Medulla oblongata (tissue), 1 donor: ENCODE measurements around the gene STRN3.
"Not testable (repeated sequence)": the region's sequence is repeated elsewhere in the genome, so short reads cannot be mapped to it uniquely, and the experiment has no call there.

Experiments used
- DNase-seq: peaks from one replicate; pipeline ENCODE4 v3.0.0-alpha.2; 2015; ENCODE audit errors: extremely low spot score

STRN3 gene

DNA sequence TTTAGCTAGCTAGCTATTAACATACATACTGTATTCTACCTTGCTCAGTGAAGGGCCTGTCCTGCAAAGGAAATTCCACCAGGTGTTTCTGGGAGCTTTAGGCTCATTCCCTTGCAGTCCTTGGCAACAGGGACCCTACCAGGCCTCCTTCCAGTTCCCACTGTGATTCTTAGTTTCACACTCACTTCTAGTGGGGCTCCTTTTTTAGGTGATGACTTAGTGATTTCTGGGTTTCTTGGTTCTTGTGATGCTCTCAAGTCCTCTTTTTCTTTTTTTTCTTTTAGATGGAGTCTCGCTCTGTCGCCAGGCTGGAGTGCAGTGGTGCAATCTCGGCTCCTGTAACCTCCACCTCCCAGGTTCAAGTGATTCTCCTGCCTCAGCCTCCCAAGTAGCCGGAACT is 10.4 kb upstream of the STRN3 start:
- no peak for DNase-seq

DNA sequence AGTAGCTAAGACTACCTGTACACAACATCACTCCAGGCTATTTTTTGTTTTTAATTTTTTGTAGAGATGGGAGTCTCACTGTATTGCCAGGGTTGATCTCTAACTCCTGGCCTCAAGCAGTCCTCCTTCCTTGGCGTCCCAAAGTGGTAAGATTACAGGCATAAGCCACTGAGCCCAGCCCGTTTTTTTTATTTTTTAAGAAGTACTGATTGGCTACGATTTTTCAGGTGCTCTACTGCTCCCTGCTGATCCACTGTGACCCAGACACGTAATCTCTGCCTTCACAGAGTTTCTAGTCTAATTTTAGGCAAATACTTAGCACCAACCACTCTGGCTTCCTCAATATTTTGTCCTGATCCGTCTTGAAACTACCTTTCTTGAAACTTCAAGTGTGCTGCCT is 4.3 kb upstream of the STRN3 start:
- no peak for DNase-seq

DNA sequence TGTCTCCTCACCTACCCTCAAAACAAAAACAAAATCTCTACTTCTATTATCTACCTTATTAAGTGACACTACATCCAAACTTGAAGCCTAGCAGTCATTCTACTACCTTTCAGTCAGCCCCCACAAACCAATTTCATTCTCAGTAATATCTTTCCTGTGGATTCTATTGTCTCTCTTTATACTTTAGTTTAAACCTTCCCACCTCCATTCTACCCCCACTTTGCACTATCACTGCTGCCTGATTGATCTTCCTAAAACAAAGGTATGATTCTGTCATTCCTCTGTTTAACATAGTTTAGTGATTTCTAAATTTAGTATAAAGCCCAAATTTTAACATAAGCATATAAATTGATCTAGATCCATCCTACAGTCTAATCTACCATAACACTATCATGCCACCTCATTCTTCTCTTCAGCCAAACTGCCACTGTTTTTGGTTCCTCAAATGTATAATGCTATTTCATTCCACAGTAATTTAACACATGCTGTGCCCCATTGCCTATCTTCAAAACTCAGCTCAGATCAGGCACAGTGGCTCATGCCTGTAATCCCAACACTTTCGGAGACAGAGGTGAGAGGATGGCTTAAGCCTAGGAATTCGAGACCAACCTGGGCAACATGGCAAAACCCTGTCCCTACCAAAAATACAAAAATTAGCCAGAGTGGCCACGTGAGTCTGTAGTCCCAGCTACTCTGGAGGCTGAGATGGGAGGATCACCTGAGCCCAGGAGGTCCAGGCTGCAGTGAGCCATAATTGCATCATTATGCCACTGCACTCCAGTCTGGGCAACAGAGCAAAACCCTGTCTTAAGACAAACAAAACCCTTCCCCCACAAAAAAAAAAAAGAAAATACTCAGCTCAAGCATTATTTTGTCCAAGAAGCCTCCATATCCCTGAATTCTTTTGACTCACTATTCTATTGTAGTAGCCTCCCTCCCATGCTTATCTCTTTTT is 3.1 kb upstream of the STRN3 start:
- DNase-seq: no peak

DNA sequence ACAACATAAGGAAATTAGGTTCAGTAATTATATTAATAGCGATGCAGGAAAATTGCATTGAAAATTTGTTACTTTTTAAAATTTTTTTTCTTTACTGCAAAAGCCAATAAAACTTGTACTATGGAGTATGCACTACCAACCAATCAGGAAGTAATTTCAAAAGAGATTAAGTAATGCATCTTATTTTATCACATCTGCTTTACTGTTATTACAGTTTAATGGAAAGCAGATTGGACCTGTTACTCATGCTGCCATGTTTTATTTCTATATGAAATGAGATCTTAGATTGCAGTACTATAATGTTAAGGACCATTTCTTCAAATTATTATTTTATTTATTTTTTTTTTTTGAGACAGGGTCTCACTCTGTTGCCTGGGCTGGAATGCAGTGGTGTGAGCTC is 1.7 kb upstream of the STRN3 start:
- DNase-seq: no peak

DNA sequence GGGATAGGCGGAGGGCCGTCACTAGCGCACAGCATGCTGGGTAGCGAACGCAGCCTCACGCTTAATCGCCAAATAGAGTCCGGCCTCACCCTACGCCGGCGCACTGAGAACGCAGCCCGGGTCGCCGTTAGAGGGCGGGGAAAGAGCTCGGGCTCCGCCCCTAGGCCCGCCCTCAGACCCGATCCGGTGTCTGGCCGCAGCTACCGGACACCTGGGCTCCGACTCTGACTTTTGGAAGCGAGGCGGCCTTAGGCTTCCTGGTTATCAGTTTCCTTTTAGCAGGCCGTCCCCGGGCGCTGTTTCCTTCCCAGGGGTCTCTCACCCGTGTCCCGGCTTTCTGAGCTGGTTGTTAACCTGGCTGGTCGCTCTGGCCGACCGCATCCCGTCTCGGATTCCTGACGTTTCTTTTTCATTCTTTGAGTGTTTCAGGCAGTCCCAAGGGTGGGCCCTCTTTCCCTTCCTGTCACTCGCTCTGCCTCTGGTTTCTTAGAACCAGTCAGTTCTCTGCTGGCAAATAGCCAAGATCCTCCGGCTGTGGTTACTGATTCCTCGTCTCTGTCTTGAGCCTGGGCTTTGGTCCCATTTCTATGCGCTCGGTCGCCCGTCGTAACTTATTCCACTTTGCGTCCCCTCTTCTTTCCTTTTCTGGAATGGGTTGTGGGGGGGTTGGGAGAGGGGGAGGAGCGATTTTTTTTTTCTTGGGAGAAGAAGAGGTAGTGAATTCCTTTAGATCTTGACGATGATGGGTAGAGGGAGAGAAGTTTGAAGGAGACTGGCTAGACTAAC is 464 bp upstream of the STRN3 start:
- peak; percentile 98 for DNase-seq

DNA sequence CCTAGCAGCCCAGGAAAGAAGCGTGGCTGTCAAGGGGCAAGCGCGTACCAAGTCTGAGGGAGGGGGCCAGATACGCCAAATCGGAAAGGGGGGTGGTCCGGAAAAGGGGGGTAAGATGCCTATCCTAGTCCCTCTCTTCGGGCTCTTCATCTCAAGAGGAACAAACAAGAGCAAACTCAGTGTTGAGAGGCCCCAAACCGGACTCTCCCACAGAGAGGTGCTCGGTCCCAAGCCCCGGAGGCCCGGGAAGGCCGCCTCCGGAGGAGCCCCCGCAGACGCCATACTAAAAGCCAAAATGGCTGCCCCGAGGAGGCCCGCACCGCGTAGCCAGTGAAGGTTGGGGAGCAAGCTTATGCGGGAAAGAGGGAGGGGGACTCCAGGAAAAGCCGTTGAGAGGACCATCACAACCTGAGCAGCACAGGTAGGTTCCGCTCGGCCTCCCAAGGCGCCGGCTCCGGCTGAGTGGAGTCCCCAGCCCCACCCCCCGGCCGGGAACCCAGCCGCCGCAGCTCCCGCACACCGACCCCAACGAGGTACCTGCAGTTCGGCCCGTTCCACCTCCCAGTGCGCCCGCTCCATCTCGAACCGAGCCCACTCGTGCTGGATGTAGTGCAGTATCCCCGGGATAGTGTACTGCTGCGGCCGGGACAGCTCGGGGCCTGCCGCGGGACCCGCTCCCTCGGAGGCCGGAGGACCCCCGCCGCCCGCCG is 657 bp downstream of the STRN3 start, which contains the start of gene AP4S1:
TSS of gene AP4S1 (plus strand) at position 283 of the 710 bp plus-strand sequence. CDS start 40,548 bp downstream, outside the sequence.
- DNase-seq: peak; percentile 55

DNA sequence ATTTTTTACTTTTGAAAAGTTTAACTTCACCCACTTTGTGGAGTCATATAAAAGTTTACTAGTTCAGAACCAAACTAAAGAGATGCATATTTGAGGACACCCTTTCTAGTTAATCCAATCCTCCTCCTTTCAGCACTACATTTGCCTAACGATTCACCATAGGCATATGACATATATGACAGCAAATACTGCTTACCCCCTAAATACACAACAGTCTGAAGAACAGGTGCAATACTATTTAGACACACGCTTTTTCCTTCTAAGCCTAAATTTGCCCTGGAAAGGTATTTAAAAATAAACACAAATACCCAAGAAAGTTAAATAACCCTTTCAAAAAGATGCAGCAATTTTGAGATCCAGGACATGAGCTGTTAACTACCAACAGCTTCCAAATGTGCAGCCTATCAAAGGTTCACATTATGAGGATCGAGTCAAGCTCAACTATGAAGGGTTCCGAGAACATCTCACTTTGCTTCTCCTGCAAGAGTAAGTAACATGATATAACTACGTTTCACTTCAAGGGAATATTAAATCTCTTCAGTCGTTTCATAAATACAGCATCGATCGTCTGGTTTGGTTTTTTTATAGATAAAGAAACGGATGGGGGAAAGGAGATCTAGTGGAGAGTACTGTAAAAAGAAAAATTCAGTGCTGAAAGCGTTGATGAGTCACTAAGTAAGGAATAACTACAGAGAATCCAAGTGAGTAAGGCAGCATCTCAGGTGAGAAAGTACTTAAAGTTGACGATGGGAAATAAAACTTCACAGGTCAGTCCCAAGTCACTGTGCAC is 1.4 kb downstream of the STRN3 start:
- no peak for DNase-seq

DNA sequence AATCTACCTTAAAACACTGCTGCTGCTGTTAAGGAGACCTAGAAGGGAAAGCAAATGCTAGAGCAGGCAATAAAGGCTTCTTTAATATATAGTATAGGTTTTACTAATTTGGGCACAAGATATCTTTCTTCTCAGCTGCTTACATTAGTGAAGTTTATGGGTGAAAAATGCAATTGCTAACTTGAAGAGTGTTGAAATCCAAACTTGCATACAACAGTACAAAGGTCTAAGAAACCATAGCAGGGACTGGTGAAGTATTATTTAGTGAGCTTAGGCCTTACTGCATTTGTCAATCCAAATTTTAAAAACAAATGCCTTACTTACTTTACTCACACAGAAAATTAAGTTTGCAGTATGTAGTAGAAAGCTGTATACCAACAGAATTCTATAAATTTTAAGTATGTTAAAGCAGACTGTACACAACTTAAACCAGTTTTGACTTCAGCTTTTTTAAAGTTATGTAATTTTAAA is 2.1 kb downstream of the STRN3 start:
- peak; percentile 7 for DNase-seq

DNA sequence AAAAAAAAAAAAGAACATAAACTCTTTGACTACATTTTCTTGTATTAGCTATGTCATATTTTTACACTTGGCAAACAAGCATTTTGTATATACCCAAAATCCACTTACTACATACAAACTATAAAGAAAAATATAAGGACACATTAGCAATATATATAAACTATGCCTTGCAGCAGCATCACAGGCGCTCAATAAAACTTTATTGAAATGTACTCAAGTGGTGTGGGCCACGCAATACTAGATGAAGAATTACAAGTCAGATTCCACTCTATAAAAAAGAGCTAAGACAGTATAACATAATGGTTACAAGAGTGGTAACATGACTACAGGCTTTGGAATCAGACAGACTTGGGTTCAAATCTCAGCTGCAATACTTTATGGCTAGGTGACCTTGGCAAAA is 3.8 kb downstream of the STRN3 start:
- DNase-seq: no peak

DNA sequence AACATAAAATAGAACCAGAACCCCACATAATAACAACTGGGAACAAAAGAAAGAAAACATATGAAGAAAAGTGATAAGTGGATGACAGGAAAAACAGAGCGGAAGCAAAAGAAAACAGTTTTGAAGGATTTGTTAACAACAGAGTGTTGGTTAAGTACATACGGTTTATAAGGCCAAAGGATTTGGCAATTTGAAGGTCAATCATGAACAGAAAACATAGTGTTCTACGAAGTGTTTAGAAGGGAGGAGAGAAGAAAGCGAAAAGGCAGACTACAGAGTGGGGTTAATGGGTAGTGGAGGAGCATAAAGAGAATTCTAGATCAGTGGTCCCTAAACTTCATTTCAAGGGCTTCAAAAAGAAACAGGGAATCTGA is 4.6 kb downstream of the STRN3 start:
- DNase-seq: no peak

DNA sequence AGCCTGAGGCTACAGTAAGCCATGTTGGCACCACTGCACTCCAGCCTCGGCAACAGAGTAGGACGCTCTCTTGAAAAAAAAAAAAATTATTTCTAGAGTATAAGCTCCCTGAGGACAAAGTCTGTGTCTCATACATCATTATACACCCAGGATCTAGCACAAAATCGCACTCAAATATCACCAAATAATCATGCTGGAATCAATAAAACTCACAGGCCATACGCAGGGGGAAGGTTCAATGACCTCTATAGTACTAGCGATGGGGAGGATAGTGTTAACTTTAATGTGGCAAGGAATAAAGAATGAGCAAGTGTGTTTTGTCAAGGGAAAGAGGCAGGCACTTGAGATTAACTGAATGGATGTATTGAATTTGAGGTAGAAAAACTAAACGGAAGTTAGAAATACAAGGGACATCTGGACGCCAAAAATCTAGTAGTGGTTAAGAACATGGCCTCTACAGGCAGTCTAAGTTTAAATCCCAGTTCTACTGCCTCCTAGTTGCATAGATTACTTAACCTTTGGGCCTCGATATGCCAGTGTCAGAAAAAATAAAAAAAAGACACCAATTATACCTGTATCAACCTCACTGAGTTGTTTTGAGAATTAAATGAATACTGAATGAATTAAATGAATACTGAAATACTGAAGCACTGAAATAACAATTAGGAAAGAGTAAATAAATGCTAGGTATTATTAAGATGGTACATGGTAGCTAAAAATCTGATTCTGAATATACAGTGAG is 5.2 kb downstream of the STRN3 start:
- no peak for DNase-seq

DNA sequence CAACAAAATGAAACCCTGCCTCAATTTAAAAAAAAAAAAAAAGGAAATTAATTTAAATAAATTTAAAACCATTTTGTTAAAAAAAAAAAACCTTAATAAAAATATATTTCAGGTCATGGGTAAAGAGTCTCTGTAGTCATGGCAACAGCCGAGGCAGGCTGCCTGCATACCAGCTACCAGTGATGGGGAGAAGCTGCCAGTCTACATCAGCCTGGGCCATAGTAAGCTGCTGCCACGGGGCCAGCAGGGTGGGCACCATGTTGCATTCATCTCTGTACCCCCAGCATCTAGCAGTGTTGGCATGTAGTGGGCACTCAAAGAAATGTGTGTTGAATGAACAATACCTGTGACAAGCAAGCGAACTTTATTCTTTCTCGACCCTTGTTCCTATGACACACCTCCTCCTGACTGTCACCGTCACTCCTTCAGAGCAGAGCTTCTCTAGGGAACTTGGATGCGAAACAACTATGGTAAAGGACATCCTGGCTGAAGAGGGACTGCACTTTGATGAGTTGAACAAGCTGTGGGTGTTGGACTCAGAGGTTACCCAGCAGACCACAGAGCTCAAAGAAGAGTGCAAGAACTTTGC is 8.0 kb downstream of the STRN3 start:
- no peak for DNase-seq

DNA sequence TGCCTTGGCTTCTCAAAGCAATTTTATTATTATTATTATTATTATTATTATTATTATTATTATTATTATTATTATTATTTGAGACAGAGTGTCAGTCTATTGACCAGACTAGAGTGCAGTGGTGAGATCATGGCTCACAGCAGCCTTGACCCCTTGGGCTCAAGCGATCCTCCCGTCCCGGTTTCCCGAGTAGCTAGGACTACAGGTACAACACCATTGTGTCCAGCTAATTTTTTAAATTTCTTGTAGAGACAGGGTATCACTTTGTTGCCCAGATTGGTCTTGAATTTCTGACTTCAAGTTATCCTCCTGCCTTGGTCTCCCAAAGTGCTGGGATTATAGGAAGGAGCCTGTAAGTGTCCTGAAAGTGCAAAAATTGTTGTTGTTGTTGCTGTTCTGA is 12.3 kb downstream of the STRN3 start:
- no peak for DNase-seq

DNA sequence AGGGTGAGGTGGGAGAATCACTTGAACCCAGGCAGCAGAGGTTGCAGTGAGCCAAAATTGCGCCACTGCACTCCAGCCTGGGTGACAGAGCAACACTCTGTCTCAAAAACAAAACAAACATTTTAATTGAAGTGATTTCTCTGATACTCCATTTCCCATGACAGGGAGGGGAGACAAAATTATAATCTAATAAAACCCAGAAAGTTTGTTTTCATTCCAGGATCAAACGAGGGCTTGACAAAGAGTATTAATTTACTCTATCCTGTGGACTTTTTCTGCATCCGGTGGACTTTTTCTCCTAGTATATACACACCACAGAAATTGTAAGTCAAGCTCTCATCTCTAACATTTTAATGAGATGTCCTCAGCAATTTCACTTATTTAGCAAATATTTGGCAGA is 15.2 kb downstream of the STRN3 start:
- DNase-seq: no peak

DNA sequence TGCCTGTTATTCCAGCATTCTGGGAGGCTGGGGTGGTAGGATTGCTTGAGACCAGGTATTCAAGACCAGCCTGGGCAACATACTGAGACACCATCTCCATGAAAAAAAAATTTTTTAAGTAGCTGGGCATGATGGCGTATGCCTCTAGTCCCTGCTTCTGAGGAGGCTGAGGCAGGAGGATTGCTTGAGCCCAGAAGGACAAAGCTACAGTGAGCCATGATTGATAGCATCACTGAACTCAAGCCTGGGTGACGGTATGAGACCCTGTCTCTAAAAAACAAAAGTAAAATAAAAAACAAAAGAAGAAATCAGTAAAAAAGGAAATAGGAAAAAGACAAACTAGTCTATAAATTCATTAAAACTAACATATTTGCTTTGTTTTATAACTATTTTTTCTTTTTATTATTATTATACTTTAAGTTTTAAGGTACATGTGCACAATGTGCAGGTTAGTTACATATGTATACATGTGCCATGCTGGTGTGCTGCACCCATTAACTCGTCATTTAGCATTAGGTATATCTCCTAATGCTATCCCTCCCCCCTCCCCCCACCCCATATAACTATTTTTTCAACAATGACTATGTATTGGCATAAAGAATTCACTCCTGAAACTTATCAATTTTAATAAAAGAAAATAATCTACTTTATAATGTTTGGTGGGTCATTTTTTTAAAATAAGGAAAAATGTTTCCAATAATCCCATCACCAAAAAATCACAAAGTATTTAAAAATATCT is 16.2 kb downstream of the STRN3 start:
- DNase-seq: no peak

DNA sequence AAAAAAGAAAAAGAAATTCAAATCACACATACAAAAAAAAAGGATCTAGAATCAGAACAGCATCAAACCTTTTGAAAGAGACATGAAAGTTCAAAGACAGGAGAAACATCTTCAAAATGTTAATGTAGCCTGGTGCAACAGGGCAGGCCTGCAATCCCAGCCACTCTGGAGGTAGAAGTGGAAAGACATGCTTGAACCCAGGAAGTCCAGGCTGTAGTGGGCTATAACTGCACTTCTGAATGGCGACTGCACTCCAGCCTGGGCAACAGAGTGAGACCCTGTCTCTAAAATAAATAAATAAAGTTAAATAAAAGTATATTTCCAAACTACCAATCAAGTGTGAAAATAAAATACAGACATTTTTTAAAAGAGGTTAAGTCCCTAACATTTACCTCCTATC is 19.5 kb downstream of the STRN3 start:
- no peak for DNase-seq

DNA sequence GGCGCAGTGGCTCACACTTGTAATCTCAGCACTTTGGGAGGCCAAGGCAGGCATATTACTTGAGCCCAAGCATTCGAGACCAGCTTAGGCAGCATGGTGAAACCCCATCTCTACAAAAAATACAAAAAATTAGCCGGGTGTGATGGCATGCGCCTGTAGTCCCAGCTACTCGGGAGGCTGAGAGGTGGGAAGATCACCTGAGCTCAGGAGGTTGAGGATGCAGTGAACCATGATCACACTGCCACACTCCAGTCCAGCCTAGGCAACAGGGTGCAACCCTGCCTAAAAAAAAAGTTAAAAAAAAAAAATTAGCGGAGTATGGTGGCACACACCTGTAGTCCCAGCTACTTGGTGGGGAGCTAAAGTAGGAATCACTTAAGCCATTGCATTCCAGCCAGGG is 22.2 kb downstream of the STRN3 start:
- not testable (repeated sequence) for DNase-seq

DNA sequence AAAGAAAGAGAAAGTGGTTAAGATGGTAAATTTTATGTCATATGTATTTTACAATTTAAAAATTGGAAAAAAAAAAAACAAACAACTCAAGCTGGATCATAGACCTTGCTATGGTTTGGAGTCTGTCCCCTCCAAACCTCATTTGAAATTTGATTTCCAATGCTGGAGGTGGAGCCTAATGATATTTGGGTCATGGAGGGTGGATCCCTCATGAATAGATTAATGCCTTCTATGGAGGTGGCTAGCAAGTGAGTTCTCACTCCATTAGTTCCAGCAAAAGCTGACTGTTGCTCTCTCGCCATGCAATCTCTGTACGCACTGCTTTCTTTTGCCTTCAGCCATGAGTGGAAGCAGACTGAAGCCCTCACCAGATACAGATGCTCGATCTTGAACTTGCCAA is 22.9 kb downstream of the STRN3 start:
- DNase-seq: no peak

DNA sequence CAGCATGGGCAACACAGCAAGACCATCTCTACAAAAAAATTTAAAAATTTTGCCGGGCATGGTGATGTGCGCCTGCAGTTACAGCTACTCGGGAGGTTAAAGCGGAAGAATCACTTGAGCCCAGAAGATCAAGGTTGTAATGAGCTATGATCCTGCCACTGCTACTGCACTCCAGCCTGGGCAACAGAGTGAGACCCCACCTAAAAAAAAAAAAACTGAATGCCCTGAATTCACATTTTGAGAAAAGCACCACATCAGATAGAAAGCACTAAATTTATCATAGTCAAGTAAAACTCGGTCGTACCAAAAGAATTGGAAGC is 24.9 kb downstream of the STRN3 start:
- no peak for DNase-seq
